HG02970 (cell line): ENCODE measurements around the gene PDCD1.

Source experiments
- ATAC-seq: cut with Tn5 transposase; IDR thresholded peaks from one replicate; pipeline ENCODE4 v1.9.1; 2021; ENCODE audit warnings: mild to moderate bottlenecking, moderate library complexity, moderate number of reproducible peaks; ENCODE audit not compliant: unreplicated experiment, low FRiP score

Gene PDCD1

GRCh38 chr2:241866790-241867645, 8.3 kb upstream of the PDCD1 start:
- no peak for ATAC-seq

- no peak for ATAC-seq
Measured at GRCh38 chr2:241865957-241866789, 7.5 kb upstream of the PDCD1 start.

- no peak for ATAC-seq
Measured at GRCh38 chr2:241865416-241865956, 6.8 kb upstream of the PDCD1 start.

GRCh38 chr2:241864850-241865213, 6.1 kb upstream of the PDCD1 start:
- no peak for ATAC-seq

GRCh38 chr2:241864168-241864849, 5.6 kb upstream of the PDCD1 start:
- ATAC-seq, result no peak

GRCh38 chr2:241863536-241863954, 4.9 kb upstream of the PDCD1 start:
- no peak for ATAC-seq

GRCh38 chr2:241862775-241863535, 4.3 kb upstream of the PDCD1 start:
- ATAC-seq, result no peak

GRCh38 chr2:241862093-241862492, 3.4 kb upstream of the PDCD1 start:
- ATAC-seq, result no peak

GRCh38 chr2:241861264-241861663, 2.6 kb upstream of the PDCD1 start:
- ATAC-seq, result no peak

- no peak for ATAC-seq
Measured at GRCh38 chr2:241860184-241861078, 1.7 kb upstream of the PDCD1 start.

- no peak for ATAC-seq
Measured at GRCh38 chr2:241859436-241860183, 916 bp upstream of the PDCD1 start.

- ATAC-seq, result no peak
Measured at GRCh38 chr2:241859017-241859435, 332 bp upstream of the PDCD1 start.

- no peak for ATAC-seq
Measured at GRCh38 chr2:241857572-241858121, 1.0 kb downstream of the PDCD1 start.

- no peak for ATAC-seq
Measured at GRCh38 chr2:241857041-241857541, 1.6 kb downstream of the PDCD1 start.

- ATAC-seq, result no peak
Measured at GRCh38 chr2:241855888-241856422, 2.7 kb downstream of the PDCD1 start.

- ATAC-seq, result no peak
Measured at GRCh38 chr2:241855245-241855887, 3.3 kb downstream of the PDCD1 start.
